ENCODE results near the gene RAB6A. TPM values are rescaled to one million over a fixed set of nuclear protein-coding genes. Genes with fewer than 3 reads are reported as not detected.

The RAB6A gene
- total RNA-seq, 6 experiments from 2014 or later, result 59.3 to 163 (median 81.7) TPM

DNA sequence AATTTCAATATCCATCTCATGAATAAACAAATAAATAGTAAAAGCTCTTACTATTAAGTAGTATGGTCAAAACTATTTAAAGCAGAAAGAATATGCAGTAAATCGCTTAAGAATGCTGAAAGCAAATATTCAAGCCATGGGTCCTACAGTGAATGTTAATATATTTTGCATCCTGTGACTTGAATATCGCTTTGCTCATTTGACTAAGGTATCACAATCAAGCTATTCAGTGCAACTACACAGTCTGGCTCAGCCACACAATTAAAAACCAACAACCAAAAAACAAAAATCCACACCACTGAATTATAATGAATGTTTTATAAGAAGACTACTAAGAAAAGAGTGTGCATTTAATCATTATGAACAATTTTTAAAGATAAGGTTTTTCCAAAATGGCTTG, 45.3 kb downstream of the RAB6A start:
- H3K4me1 ChIP-seq, result no peaks in the 10 kb centered on the region
- H3K27ac ChIP-seq, result no peak overlapping the region
- intact Hi-C loops (cut with DNase I), result no loop called here
- no peak for DNase-seq
- H3K36me3 ChIP-seq, result peaks cover 0 to 22% (median 12%) of the 10 kb centered on the region in 4 donors
- no peak overlapping the region for H3K4me3 ChIP-seq
- WGBS (ENCODE audit: insufficient coverage, low coverage, low lambda C conversion rate, missing lambda C conversion rate), result 100% methylated on average over 2 of the region's 2 CpGs
- no peak for ATAC-seq
- H3K27me3 ChIP-seq, result no peaks in the 10 kb centered on the region
- H3K9me3 ChIP-seq, result no peaks in the 10 kb centered on the region
- TF ChIP-seq, protein P1, sequence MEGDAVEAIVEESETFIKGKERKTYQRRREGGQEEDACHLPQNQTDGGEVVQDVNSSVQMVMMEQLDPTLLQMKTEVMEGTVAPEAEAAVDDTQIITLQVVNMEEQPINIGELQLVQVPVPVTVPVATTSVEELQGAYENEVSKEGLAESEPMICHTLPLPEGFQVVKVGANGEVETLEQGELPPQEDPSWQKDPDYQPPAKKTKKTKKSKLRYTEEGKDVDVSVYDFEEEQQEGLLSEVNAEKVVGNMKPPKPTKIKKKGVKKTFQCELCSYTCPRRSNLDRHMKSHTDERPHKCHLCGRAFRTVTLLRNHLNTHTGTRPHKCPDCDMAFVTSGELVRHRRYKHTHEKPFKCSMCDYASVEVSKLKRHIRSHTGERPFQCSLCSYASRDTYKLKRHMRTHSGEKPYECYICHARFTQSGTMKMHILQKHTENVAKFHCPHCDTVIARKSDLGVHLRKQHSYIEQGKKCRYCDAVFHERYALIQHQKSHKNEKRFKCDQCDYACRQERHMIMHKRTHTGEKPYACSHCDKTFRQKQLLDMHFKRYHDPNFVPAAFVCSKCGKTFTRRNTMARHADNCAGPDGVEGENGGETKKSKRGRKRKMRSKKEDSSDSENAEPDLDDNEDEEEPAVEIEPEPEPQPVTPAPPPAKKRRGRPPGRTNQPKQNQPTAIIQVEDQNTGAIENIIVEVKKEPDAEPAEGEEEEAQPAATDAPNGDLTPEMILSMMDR (IDR thresholded peaks at IDR 0.05), result no peak
- no peak for TF ChIP-seq POLR2A (IDR thresholded peaks at IDR 0.05)

DNA sequence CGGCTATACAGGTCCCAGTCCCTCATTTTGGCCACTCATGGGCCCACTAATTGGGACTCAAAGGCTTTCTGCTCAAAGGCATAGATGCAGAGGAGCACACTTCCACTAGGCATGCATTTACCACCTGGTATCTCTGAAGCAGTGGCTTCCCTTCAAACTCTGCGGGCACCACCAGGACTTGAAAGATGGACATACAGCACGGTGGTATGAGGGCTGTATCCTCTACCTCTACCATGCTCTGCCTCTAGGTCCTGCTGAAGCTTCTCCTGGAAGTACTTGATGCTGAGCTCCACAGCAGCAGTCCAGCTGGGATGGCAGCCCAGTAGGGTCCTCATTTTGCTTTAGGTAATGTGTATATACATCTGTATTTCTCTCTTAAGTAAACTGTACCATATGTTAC, 49.9 kb downstream of the RAB6A start:
- Histone ChIP-seq H3K27ac (no peak overlapping the region), H3K36me3 (peaks cover 0 to 19% (median 11%) of the 10 kb centered on the region in 4 donors), H3K9me3 (no peaks in the 10 kb centered on the region), H3K4me3 (no peak overlapping the region), H3K4me1 (no peaks in the 10 kb centered on the region), H3K27me3 (no peaks in the 10 kb centered on the region)
- intact Hi-C loops (cut with DNase I), result no loop called here
- TF ChIP-seq, protein P1 (IDR thresholded peaks at IDR 0.05), result no peak
- no peak for TF ChIP-seq POLR2A (IDR thresholded peaks at IDR 0.05)
- ATAC-seq (no peak), DNase-seq (no peak)
- WGBS (ENCODE audit: insufficient coverage, low coverage, low lambda C conversion rate, missing lambda C conversion rate), result 62% methylated on average over 3 of the region's 3 CpGs

DNA sequence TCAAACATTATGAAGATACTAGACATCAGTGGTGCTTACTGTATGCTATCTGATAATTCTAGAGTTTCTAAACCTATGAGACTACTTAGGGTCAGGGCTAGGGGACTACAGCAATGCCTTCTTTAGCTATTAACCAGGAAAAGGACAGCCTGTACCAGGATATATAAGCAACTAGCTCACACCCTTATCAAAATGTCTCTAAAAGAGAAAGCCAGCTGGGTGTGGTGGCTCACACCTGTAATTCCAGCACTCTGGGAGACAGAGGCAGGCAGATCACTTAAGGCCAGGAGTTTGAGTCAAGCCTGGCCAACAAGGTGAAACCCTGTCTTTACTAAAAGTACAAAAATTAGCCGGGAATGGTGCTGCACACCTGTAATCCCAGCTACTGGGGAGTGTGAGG, 55.8 kb downstream of the RAB6A start:
- no CpG with 5 or more reads among the region's 1 CpG for WGBS (ENCODE audit: insufficient coverage, low coverage, low lambda C conversion rate, missing lambda C conversion rate)

DNA sequence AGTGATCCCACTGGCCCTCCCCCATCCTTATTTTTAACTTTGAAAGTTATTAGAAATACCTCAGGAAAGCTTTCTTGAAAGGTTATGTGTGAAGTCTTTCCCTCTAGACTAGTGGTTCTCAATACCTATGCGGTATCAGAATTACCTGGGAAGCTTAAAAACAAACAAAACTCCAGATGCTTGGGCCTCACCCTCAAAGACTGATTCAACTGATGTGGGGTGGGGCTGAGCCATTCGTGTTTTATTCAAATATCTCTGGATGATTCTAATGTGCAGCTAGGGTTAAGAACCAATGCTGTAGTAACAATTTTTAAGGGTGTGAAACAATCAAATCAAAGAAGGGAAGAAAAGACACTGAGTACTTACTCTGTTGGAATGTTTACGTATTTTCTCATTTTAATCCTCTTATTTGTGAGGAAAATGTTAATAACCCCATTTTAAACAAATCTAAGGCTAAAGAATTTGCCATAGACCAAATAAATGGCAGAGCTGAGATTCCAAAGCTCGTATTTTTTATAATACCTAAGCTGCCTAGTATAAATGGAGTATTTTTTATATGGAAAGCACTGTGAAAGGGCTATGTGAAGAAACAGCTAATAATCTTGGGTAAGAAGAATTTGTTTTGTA, 66.9 kb downstream of the RAB6A start:
- no peak for DNase-seq
- ATAC-seq, result no peak
- no peak for TF ChIP-seq POLR2A (IDR thresholded peaks at IDR 0.05)
- TF ChIP-seq, protein P1 (IDR thresholded peaks at IDR 0.05), result no peak
- no peak overlapping the region for H3K27ac ChIP-seq
- intact Hi-C loops (cut with DNase I), result no loop called here
- H3K9me3 ChIP-seq, result no peaks in the 10 kb centered on the region
- H3K27me3 ChIP-seq, result no peaks in the 10 kb centered on the region
- 95% methylated on average over 4 of the region's 4 CpGs for WGBS (ENCODE audit: insufficient coverage, low coverage, low lambda C conversion rate, missing lambda C conversion rate)
- H3K4me3 ChIP-seq, result no peak overlapping the region
- H3K4me1 ChIP-seq, result no peaks in the 10 kb centered on the region
- H3K36me3 ChIP-seq, result peaks cover 0 to 6% (median 0%) of the 10 kb centered on the region in 4 donors

More for the DNA sequence above, 55.8 kb downstream of the RAB6A start:
- no peaks in the 10 kb centered on the region for H3K4me1 ChIP-seq
- intact Hi-C loops (cut with DNase I), result no loop called here
- peaks cover 0 to 55% (median 10%) of the 10 kb centered on the region in 4 donors for H3K36me3 ChIP-seq
- H3K9me3 ChIP-seq, result no peaks in the 10 kb centered on the region
- H3K4me3 ChIP-seq, result no peak overlapping the region
- no peak overlapping the region for H3K27ac ChIP-seq
- TF ChIP-seq, protein P1 (IDR thresholded peaks at IDR 0.05), result no peak
- TF ChIP-seq POLR2A (IDR thresholded peaks at IDR 0.05), result no peak
- no peak for ATAC-seq
- H3K27me3 ChIP-seq, result no peaks in the 10 kb centered on the region
- DNase-seq, result no peak
